Non-pigmented ciliary epithelial cell (primary cell): ENCODE data around the gene NR4A3.

ENCODE experiments used
- DNase-seq: peaks from one replicate; pipeline ENCODE4 v3.0.0-alpha.2; 2010; ENCODE audit warnings: low read depth

NR4A3 gene

DNA sequence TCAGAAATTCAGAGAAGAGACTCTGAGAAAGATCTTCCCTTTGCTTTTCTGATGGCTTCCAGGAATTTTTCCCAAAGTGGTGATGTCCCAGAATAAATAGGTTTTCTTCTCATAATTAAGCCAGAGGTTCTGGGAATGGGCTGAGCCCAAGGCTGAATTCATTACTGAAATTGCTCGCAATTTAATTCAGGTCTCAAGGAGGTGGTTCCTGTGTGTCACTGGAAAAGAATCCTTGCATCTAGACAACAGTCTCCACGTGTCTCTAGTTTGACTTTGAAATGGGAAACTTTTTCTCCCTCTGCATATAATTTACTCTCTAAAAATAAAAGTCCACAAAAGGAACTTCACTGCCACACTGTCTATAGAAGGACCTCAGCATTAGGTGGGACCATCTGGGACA, 57.0 kb downstream of the NR4A3 start:
- no peak for DNase-seq

DNA sequence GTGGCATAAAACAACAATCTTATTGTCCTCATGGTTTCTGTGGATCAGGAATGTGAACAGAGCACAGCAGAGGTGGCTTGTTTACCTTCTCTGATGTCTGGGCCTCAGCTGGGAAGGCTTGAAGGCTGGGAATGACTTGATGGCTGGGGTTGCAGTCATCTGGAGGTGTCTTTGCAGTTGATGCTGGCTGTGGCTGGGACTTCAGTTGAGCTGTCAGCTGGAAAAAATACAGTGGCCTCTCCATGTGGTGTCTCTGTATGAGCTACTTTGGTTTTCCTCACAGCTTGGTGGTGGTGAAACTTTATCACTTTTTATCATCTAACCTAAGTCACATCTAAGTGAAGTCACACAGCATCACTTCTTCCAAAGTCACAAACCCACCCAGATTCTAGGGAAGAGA, 60.1 kb downstream of the NR4A3 start:
- no peak for DNase-seq

- DNase-seq: no peak
These were observed 64.1 kb downstream of the NR4A3 start for GRCh38 chr9:99885747-99886146.

DNA sequence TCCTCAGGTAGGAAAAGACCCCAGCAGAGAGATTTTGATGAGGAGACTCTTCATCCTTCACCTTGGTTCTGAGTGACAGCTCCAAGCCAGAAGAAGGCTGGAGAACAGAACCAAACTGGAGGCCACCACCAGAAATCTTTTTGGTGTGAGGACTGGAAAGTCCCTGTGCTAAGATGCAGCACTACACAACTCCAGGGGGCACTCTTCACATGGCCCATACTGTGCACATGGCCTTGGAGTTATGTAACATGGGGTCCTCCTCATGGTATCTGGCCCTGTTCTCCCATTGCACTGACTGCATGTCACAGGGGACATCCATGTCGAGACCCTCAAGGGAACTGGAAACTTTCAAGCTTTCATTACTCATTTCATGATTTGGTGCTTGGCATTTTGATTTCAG, 67.4 kb downstream of the NR4A3 start:
- no peak for DNase-seq

DNA sequence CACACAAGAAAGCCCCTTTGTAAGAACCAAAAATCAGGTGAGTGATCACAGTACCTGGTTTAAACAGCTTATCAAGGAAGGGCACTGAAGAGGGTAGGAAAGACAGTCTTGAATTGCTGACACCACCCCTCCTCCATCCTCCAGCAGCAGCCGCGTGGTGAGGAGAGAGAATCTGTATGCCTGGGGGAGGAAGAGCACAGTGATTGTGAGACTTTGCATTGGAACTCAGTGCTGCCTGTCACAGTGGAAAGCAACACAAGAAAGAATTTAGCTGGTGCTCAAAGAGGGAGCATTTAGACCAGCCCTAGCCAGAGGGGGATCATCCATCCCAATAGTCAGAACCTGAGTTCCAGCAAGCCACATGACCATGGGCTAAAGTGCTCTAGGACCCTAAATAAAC, 73.1 kb downstream of the NR4A3 start:
- no peak for DNase-seq

- DNase-seq: no peak
These were observed 73.8 kb downstream of the NR4A3 start for GRCh38 chr9:99895510-99895909.

- no peak for DNase-seq
These were observed 74.4 kb downstream of the NR4A3 start for GRCh38 chr9:99896119-99896518.

DNA sequence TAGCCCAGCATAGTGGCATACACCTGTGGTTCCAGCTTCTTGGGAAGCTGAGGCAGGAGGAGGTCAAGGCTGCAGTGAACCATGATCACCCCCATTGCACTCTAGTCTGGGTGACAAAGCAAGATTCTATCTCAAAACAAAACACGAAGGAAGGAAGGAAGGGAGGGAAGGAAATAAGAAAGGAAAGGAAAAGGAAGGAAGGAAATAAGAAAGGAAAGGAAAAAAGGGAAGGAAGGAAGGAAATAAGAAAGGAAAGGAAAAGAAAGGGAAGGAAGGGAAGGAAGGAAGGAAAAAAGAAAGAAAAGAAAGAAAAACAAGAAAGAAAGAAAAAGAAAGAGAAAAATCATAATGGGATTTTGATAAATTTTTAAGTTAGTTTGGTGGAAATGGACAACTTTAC, 81.7 kb downstream of the NR4A3 start:
- no peak for DNase-seq

GRCh38 chr9:99905833-99906402, 84.2 kb downstream of the NR4A3 start:
- DNase-seq: no peak

DNA sequence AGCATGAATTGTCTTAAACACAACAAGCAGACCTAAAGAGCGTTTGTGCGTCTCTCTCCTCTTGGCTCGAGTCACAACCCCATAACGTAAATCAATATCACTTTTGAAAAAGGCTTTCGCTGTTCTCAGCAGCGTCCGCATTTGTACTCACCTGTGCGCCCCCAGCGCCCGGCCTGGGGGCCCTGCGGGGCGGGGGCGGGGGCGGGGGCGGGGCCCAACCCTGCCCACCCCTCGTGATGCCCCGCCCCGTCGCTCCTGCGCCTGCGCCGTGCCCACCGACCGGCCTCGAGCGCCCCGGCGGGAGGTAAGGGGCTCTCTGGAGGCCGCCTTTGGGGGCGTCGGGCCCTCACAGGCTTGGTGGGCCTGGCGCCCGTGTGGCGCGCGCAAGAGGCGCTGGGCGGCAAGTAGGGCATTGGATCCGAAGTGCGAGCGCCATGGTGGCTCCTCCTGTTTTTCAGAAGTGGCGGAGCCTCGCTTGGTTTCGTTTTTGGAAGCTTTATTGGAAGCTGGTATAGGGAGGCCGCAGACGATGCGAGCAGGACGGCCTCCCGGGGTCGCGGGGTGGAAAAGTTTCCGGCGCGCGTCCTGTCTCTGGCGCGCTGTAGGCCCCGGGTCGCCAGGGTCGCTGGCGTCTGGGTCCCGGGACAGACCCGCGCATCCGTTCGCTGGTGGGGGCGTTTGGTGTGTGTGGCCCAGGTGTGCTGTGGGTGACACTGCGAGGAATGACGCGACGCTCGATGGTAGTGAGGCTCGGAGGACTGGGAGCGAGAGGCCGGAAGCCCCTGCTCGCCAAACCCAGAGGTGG, 84.9 kb downstream of the NR4A3 start, which contains the start of gene STX17:
TSS of gene STX17 (plus strand) at position 252 of the 805 bp plus-strand sequence. CDS start 8,586 bp downstream, outside the sequence.
- no peak for DNase-seq

DNA sequence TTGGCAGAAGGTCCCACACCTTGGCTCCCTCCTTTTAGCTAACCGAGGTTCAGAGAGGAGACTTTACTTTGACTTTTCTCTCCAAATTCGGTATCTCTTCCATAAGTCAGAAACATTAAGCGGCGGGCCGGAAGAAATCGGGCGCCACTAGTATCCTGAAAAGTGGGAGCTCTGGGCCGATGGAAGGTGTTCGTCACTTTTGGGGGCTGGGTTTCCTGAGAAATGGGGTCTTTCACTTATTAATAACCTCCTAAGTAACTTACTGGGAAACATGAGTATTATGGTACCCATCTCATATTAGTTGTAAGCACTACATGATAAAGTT, 85.5 kb downstream of the NR4A3 start:
- DNase-seq: no peak

DNA sequence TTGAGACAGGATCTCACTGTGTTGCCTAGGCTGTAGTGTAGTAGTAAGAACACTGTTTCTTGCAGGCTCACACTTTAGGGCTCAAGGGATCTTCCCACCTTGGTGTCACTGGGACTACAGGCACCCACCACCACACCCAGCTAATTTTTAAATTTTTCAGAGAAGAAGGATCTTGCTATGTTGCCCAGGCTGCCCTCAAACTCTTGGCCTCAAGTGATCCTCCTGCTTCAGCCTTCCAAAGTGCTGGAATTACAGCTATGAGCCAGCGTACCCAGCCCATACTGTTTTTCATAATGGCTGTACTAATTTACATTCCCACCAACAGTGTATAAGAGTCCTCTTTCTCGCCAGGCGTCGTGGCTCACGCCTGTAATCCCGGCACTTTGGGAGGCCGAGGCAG, 89.9 kb downstream of the NR4A3 start:
- no peak for DNase-seq
